K562 (cell line): ENCODE data around the gene MAGT1. TPM values are rescaled to one million over a fixed set of nuclear protein-coding genes. Genes with fewer than 3 reads are reported as not detected.

Source experiments
- ARID3A ChIP-seq: IDR thresholded peaks from 2 replicates; pipeline ENCODE4 v1.6.1; 2012; ENCODE audit warnings: low read depth, low read length, improper control_type of control experiment, borderline replicate concordance
- BRD4 ChIP-seq: fragments of 200-600 bp; sonication (generic); IDR thresholded peaks from 2 replicates; pipeline ENCODE4 v1.6.1; 2017; ENCODE audit warnings: inconsistent platforms
- BRD9 ChIP-seq: fragments of 450-650 bp; IDR thresholded peaks from 2 replicates; pipeline ENCODE4 v1.6.1; 2018; ENCODE audit warnings: low read depth; ENCODE audit not compliant: partially characterized antibody
- CHCHD3 ChIP-seq: fragments of 250-450 bp; sonication (Bioruptor Pico); IDR thresholded peaks from 2 replicates; pipeline ENCODE4 v2.1.2; 2022; ENCODE audit warnings: mild to moderate bottlenecking
- CTCFL ChIP-seq: IDR thresholded peaks from 2 replicates; pipeline ENCODE4 v1.6.1; 2011; ENCODE audit warnings: borderline replicate concordance, low read depth, mild to moderate bottlenecking, moderate library complexity, low read length; ENCODE audit not compliant: insufficient read depth, poor library complexity, severe bottlenecking
- GABPB2 ChIP-seq: fragments of 250-450 bp; sonication (Bioruptor Pico); conservative IDR thresholded peaks from 2 replicates; pipeline ENCODE4 v1.5.1; 2021; ENCODE audit warnings: mild to moderate bottlenecking
- GATAD2B ChIP-seq: fragments of 450-650 bp; IDR thresholded peaks from 2 replicates; pipeline ENCODE4 v1.6.1; 2017; ENCODE audit warnings: mild to moderate bottlenecking, borderline replicate concordance
- HMG20B ChIP-seq: fragments of 250-450 bp; sonication (Bioruptor Pico); IDR thresholded peaks from 2 replicates; pipeline ENCODE4 v1.5.0; 2021; ENCODE audit warnings: mild to moderate bottlenecking
- HOXB6 ChIP-seq: fragments of 250-450 bp; sonication (Bioruptor Pico); IDR thresholded peaks from 2 replicates; pipeline ENCODE4 v1.5.1; 2022; ENCODE audit warnings: mild to moderate bottlenecking, borderline replicate concordance
- KDM5B ChIP-seq: fragments of 200-600 bp; sonication (generic); IDR thresholded peaks from 2 replicates; pipeline ENCODE4 v1.6.1; 2012; ENCODE audit warnings: low read depth, mild to moderate bottlenecking, moderate library complexity, low read length, control low read depth, inconsistent platforms; ENCODE audit not compliant: insufficient replicate concordance
- MNT ChIP-seq, 2 experiments: fragments of 450-650 bp; conservative IDR thresholded peaks; 2 replicates each; pipeline ENCODE4 v1.6.1; 2017; ENCODE audit warnings: mild to moderate bottlenecking in 2 of 2, moderate library complexity in 2 of 2
- NFE2L1 ChIP-seq: fragments of 450-650 bp; IDR thresholded peaks from 2 replicates; pipeline ENCODE4 v1.6.1; 2016; ENCODE audit warnings: missing genetic modification characterization, low read depth, mild to moderate bottlenecking, missing compliant biosample characterization, moderate library complexity, borderline replicate concordance
- PCBP1 ChIP-seq: fragments of 200-400 bp; formaldehyde crosslinking; IDR thresholded peaks from 2 replicates; pipeline ENCODE4 v1.6.1; 2018; ENCODE audit warnings: mild to moderate bottlenecking, low read depth, low read length; ENCODE audit not compliant: poor library complexity, severe bottlenecking
- POLR2A ChIP-seq: fragments of 450-650 bp; conservative IDR thresholded peaks from 2 replicates; pipeline ENCODE4 v1.6.1; 2016
- POLR2AphosphoS2 ChIP-seq: IDR thresholded peaks from 2 replicates; pipeline ENCODE4 v1.6.1; 2012; ENCODE audit warnings: low read length, improper control_type of control experiment
- POLR2AphosphoS5 ChIP-seq: IDR thresholded peaks from 2 replicates; pipeline ENCODE4 v1.6.1; 2011; ENCODE audit warnings: mild to moderate bottlenecking, low read depth, low read length, moderate library complexity; ENCODE audit not compliant: control insufficient read depth, insufficient read depth
- POLR2H ChIP-seq: IDR thresholded peaks from 2 replicates; pipeline ENCODE4 v1.6.1; 2016; ENCODE audit warnings: missing genetic modification characterization, low read depth, mild to moderate bottlenecking, control low read depth, missing compliant biosample characterization, moderate library complexity
- RAD21 ChIP-seq, 2 experiments: fragments of 250-450 bp in 1 of 2; fragments of 450-650 bp in 1 of 2; sonication (Bioruptor Pico) in 1 of 2; formaldehyde crosslinking in 1 of 2; IDR thresholded peaks in 1 of 2; conservative IDR thresholded peaks in 1 of 2; 2 replicates each; pipeline versions ENCODE4 v1.4.0 to v1.8.0; 2020 to 2022; ENCODE audit warnings: mild to moderate bottlenecking in 2 of 2, moderate library complexity in 1 of 2
- RBM17 ChIP-seq: fragments of 200-400 bp; formaldehyde crosslinking; IDR thresholded peaks from 2 replicates; pipeline ENCODE4 v1.6.1; 2017; ENCODE audit warnings: low read depth, mild to moderate bottlenecking, low read length, borderline replicate concordance
- TAF7 ChIP-seq: fragments of 450-650 bp; IDR thresholded peaks from 2 replicates; pipeline ENCODE4 v1.6.1; 2016; ENCODE audit warnings: missing genetic modification characterization, missing compliant biosample characterization
- TBL1XR1 ChIP-seq, 2 experiments: IDR thresholded peaks; 2 replicates each; pipeline ENCODE4 v1.6.1; 2012; ENCODE audit warnings: improper control_type of control experiment in 2 of 2, low read length in 2 of 2, mild to moderate bottlenecking in 1 of 2
- ZNF143 ChIP-seq: sonication (generic); formaldehyde crosslinking; IDR thresholded peaks from 2 replicates; pipeline ENCODE4 v1.9.0; 2022; ENCODE audit warnings: mild to moderate bottlenecking, missing genetic modification reagents
- ZNF212 ChIP-seq: fragments of 450-650 bp; formaldehyde crosslinking; IDR thresholded peaks from 2 replicates; pipeline ENCODE4 v1.4.0; 2020; ENCODE audit warnings: mild to moderate bottlenecking
- polyA plus RNA-seq, 8 experiments: library from polyadenylated mRNA; depleted of rRNA in 4 of 8; stranded (reverse) in 5 of 8; unstranded in 3 of 8; fragments of >200 nt; fragmentation: Nextera tagmentation in 2 of 8; fragmentation: Illumina TruSeq in 1 of 8; extraction: Ambion mirVana in 2 of 8; extraction: Trizol in 1 of 8; gene quantifications; 2 replicates each; pipeline versions ENCODE4 v1.2.1 to v1.2.3, GENCODE V29; 2011 to 2014; ENCODE audit warnings: inconsistent platforms in 1 of 8, missing spikeins in 1 of 8
- total RNA-seq, 7 experiments: library from RNA; depleted of rRNA in 6 of 7; stranded (reverse); fragments of >200 nt in 6 of 7; fragmentation: Illumina TruSeq in 2 of 7; extraction: Trizol in 2 of 7; gene quantifications; 2 replicates each; pipeline versions ENCODE4 v1.2.1 to v1.2.3, GENCODE V29; 2011 to 2021; ENCODE audit warnings: low replicate concordance in 1 of 7

Gene MAGT1
- total and polyA plus RNA-seq, 9 of the 15 experiments (the other 6 are each of a cell fraction or from before 2014, with no cell fraction given), result 15.5 to 46.2 (median 28.8) TPM

- 0 out of 4 replicates have a peak, but pooled peaks of 1 of the 2 experiments have one; percentile 23 for TF ChIP-seq MNT (conservative IDR thresholded peaks at IDR 0.05)
- no peak for TF ChIP-seq GABPB2
- no peak for TF ChIP-seq HOXB6
- peak; percentile 90 for TF ChIP-seq POLR2H (tag)
- TF ChIP-seq BRD4, result no peak; the same call in 1 of the 2 replicates
- no peak for TF ChIP-seq ZNF212
- no peak for TF ChIP-seq HMG20B (CRISPR knock-in tag)
- peak; percentile 75; the same call in 1 of the 2 replicates for TF ChIP-seq ARID3A
- peak; percentile 12 for TF ChIP-seq BRD9
- TF ChIP-seq POLR2A, result peak; percentile 91
- TF ChIP-seq TAF7 (tag), result peak; percentile 84
- TF ChIP-seq RAD21 (CRISPR knock-in tag; conservative IDR thresholded peaks at IDR 0.05 in 1 of 2, IDR thresholded peaks at IDR 0.05 in 1 of 2), result peak in 1 of 2 experiments; percentile 25; a peak in 2 of 4 replicates
- no peak for TF ChIP-seq POLR2AphosphoS2
- TF ChIP-seq KDM5B, result peak; percentile 67
- TF ChIP-seq ZNF143 (CRISPR knock-in tag), result peak; percentile 78
- peak; percentile 90 for TF ChIP-seq POLR2AphosphoS5
- TF ChIP-seq CTCFL, result no peak
- TF ChIP-seq GATAD2B, result no peak
- TF ChIP-seq PCBP1, result no peak
- TF ChIP-seq RBM17, result no peak
- TF ChIP-seq CHCHD3, result no peak
- peak in 1 of 2 experiments; percentile 53; a peak in 2 of 4 replicates for TF ChIP-seq TBL1XR1 (IDR thresholded peaks at IDR 0.05; ENCODE audit: low read length in 2 of 2)
- TF ChIP-seq NFE2L1 (tag), result no peak
These were observed 4.0 kb upstream of the MAGT1 start, which contains the start of gene COX7B (continued) for GRCh38 chrX:77899081-77899828.
